ENCODE results near the gene DLG3. TPM values are rescaled to one million over a fixed set of nuclear protein-coding genes. Genes with fewer than 3 reads are reported as not detected.

The DLG3 gene
- total RNA-seq, 2 experiments from 2014 or later = 25.4 to 29.0 TPM

DNA sequence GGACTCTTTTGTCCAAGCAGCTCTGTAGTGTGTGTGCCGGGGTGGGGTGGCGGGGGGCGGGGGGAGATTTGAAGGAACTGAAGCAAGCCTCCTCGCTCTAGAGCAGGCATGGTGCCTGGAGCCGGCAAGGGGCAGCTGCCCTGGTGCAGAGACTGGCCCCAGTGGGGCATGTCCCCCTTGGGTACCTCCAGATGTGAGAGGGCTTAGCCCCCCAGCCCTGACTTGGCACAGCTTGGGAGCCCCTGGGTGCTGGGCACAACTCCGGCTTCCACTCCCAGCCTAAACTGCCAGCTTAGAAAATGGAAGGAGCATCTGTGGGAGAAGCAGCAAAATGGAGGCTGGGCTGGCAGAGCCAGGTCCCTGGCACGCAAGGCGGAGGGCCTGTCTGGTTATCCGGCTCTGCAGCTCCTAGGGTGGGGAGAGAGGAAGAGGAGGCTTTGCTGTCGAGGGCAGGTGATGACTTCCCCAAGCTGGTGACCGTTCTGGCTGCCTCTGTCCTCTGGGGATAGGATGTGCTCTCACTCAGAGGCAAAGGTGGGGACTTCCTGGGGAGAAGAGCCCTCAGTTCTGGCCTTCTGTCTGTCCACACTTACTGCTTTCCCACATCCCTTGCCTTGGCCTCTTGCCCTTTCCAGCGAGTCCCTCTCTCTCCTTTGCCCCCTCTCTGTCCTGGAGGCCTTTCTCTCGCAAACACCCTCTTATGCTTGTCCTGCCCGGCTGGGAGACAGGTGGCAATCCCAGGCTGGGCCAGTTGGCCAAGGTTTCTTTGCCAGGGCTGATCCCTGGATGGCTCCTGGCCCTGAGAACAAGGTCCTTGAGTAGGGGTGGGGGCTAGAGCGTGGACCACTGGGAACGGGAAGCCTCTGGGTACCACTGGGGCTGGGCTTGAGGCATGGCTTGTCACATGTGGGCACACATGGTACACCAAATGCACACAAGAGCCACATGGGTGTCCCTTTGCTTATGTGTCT is 2.0 kb downstream of the DLG3 start:
- Mint-ChIP-seq H3K4me3 (no peak overlapping the region), H3K9me3 (no peaks in the 10 kb centered on the region), H3K4me1 (peaks cover 5% of the 10 kb centered on the region), H3K27me3 (peaks cover 39% of the 10 kb centered on the region), H3K27ac (no peak overlapping the region), H3K36me3 (no peaks in the 10 kb centered on the region)
- no peak for DNase-seq
- ATAC-seq (ENCODE audit: low read depth) = no peak
- POLR2A ChIA-PET = no interaction called here

- Mint-ChIP-seq H3K27ac (no peak overlapping the region), H3K27me3 (peaks cover 14% of the 10 kb centered on the region), H3K4me3 (no peak overlapping the region), H3K4me1 (peaks cover 26% of the 10 kb centered on the region), H3K9me3 (no peaks in the 10 kb centered on the region), H3K36me3 (no peaks in the 10 kb centered on the region)
- DNase-seq (no peak), ATAC-seq (ENCODE audit: low read depth) (no peak)
- POLR2A ChIA-PET = no interaction called here
Observed at GRCh38 chrX:70449457-70449966, 4.9 kb downstream of the DLG3 start.

- DNase-seq = peak; percentile 65
- Mint-ChIP-seq H3K9me3 (no peaks in the 10 kb centered on the region), H3K36me3 (peaks cover 5% of the 10 kb centered on the region), H3K27ac (peak overlapping the region; percentile 93), H3K4me3 (peak overlapping the region; percentile 91), H3K27me3 (peaks cover 3% of the 10 kb centered on the region), H3K4me1 (peaks cover 37% of the 10 kb centered on the region)
- ATAC-seq (ENCODE audit: low read depth) = peak; percentile 15
- POLR2A ChIA-PET = interaction anchor here (1.3 to 1.4 kb wide), 3 partner anchors 17 to 319 kb away, joined by 5 to 7 read pairs (median 6); partner anchors contain the start of gene IGBP1
Observed at GRCh38 chrX:70452143-70452733, 7.6 kb downstream of the DLG3 start.

GRCh38 chrX:70453024-70453618 is 8.5 kb downstream of the DLG3 start:
- Mint-ChIP-seq H3K9me3 (no peaks in the 10 kb centered on the region), H3K27me3 (peaks cover 3% of the 10 kb centered on the region), H3K4me3 (peak overlapping the region; percentile 84), H3K27ac (peak overlapping the region; percentile 83), H3K36me3 (peaks cover 5% of the 10 kb centered on the region), H3K4me1 (peaks cover 37% of the 10 kb centered on the region)
- DNase-seq (no peak), ATAC-seq (ENCODE audit: low read depth) (no peak)
- POLR2A ChIA-PET = interaction anchor here (1.4 kb wide), 2 partner anchors 18 to 320 kb away, joined by 5 to 6 read pairs; partner anchors contain the start of gene IGBP1

DNA sequence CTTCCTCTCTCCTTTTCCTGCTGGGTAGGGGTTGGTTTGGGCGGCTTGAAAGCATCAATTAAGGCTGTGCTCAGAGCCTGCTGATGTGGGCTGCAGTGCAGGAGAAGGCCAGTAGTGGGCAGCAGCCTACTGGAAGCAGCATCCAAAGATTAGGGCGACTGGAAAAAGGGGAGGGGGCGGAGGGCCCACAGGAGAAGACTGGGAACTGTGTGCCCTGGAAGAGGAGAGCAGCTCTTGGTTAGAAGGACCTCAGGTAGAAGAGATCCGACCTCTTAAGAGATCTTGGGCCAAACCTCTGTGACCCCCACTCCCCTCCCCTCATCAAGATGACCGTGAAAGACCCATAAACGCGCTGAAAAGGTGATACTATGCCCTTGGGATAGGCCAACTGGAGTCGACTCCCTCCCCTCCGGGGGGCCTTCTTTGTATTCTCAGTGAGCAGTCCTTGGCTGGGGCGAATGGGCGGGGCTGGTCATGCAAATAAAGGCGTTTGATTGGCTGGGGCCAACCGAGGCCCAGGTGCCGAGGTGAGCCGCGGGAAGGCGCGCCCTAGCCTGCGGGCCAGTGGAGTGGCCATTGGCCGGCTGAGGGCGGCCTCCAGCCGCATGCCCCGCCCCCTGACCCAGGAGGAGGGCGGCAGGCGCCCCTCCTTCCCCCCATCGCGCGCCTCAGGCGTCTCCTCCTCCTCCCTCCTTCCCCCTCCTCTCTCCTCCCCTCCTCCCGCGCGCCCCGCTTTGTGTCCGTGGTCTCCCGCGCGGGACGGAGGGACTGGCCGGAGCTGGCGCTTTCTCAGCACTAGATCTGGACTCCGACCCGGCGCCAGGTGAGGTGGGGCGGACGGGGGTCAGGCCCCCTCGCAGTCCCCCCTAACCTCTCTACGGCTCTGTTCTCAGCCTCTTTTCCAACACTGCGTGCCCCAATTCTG is 10.1 kb downstream of the DLG3 start:
- Mint-ChIP-seq H3K36me3 (peaks cover 7% of the 10 kb centered on the region), H3K4me1 (peaks cover 37% of the 10 kb centered on the region), H3K9me3 (no peaks in the 10 kb centered on the region), H3K4me3 (peak overlapping the region; percentile 90), H3K27ac (peak overlapping the region; percentile 92), H3K27me3 (no peaks in the 10 kb centered on the region)
- ATAC-seq (ENCODE audit: low read depth) (peak; percentile 81), DNase-seq (peak; percentile 78)
- POLR2A ChIA-PET = no interaction called here

DNA sequence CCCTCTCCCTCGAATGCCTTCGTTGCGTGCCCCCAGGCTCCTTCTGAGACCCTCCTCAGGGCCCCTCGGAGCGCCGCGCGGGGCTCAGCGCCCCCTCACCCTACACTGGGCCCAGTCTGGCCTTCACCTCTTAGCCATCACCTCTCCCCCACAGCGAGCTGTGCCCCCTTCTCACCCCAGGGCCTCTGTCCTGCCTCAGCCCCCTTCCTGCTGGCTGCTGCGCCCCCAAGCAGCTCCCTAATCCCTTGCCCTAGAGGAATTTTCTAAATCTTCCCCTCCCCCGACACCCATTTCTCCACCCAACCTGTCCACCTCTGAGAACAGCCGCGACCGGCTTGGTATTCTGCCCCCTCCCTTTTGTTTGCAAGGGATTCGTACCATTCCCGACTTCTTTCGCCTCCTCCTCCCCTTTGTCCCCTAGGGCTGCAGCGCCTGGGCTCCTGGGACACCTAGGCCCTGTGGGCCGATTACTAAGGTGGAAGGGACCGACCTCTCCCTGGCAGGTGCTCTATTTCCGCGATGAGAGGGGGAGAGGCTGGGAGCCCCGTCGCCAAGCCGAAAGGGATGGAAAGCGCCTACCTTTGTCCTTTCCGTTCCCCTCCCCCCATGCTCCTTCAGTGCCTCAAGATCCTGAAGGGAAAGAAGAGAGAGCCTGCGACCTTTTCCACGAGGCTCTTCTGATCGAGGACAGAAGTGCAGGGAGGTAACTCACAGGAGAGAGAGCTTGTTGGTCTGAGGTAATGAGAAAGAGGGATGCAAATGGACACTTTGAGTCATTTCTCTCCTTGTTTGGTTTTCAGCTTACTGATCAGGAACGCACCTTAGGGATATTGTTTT is 10.9 kb downstream of the DLG3 start:
- no peaks in the 10 kb centered on the region for H3K27me3 Mint-ChIP-seq
- no peak for ATAC-seq (ENCODE audit: low read depth)
- POLR2A ChIA-PET = interaction anchor here (0.6 kb wide), 1 partner anchor 410 kb away, joined by 3 read pairs; no protein-coding TSS in a partner anchor

GRCh38 chrX:70456256-70456655 is 11.6 kb downstream of the DLG3 start:
- no peak for DNase-seq
- POLR2A ChIA-PET = interaction anchor here (0.6 kb wide), 1 partner anchor 409 kb away, joined by 3 read pairs; no protein-coding TSS in a partner anchor
- peaks cover 12% of the 10 kb centered on the region for H3K36me3 Mint-ChIP-seq

More for the DNA sequence above, 10.9 kb downstream of the DLG3 start:
- peak overlapping the region; percentile 90 for H3K4me3 Mint-ChIP-seq
- peaks cover 36% of the 10 kb centered on the region for H3K4me1 Mint-ChIP-seq
- peak overlapping the region; percentile 92 for H3K27ac Mint-ChIP-seq
- peaks cover 10% of the 10 kb centered on the region for H3K36me3 Mint-ChIP-seq
- H3K9me3 Mint-ChIP-seq = no peaks in the 10 kb centered on the region
- no peak for DNase-seq

DNA sequence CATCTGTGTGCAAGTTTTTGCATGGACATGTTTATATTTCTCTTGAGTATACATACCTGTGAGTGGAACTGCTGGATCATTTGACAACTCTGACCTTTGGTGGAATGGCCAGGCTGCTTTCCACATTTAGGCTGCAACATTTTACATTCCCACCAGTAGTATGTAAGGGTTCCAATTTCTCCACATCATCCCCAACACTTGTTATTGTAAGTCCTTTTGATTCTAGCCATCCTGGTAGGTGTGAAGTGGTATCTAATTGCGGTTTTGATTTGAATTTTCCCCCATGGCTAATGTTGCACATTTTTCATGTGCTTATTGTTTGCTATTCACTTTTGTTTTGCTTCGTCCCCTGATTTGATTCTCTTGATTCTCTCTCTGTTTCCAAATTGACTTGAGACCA is 16.4 kb downstream of the DLG3 start:
- H3K4me1 Mint-ChIP-seq = peaks cover 14% of the 10 kb centered on the region
- peaks cover 15% of the 10 kb centered on the region for H3K36me3 Mint-ChIP-seq
- no peak overlapping the region for H3K27ac Mint-ChIP-seq
- H3K4me3 Mint-ChIP-seq = no peak overlapping the region
- DNase-seq (no peak), ATAC-seq (ENCODE audit: low read depth) (no peak)
- no peaks in the 10 kb centered on the region for H3K9me3 Mint-ChIP-seq
- no peaks in the 10 kb centered on the region for H3K27me3 Mint-ChIP-seq
- POLR2A ChIA-PET = no interaction called here

More at GRCh38 chrX:70456256-70456655, 11.6 kb downstream of the DLG3 start:
- ATAC-seq (ENCODE audit: low read depth) = no peak
- Mint-ChIP-seq H3K27me3 (no peaks in the 10 kb centered on the region), H3K4me3 (peak overlapping the region; percentile 90), H3K4me1 (peaks cover 36% of the 10 kb centered on the region), H3K9me3 (no peaks in the 10 kb centered on the region), H3K27ac (peak overlapping the region; percentile 92)

DNA sequence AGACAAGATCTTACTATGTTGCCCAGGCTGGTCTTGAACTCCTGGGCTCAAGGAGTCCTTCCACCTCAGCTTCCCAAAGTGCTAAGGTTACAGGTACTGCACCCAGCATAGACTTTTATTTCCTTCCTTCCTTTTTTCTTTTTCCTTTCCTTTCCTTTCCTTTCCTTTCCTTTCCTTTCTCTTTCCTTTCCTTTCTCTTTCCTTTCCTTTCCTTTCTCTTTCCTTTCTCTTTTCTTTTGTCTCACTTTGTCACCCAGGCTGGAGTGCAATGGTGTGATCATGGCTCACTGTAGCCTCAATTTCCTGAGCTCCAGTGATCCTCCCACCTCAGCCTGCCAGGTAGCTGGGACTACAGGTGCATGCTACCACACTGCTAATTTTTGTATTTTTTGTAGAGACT is 19.4 kb downstream of the DLG3 start:
- H3K36me3 Mint-ChIP-seq = peaks cover 13% of the 10 kb centered on the region
- no peaks in the 10 kb centered on the region for H3K27me3 Mint-ChIP-seq
- no peak for ATAC-seq (ENCODE audit: low read depth)
- H3K27ac Mint-ChIP-seq = no peak overlapping the region
- H3K9me3 Mint-ChIP-seq = no peaks in the 10 kb centered on the region
- H3K4me1 Mint-ChIP-seq = peaks cover 4% of the 10 kb centered on the region
- H3K4me3 Mint-ChIP-seq = no peak overlapping the region
- POLR2A ChIA-PET = no interaction called here
- no peak for DNase-seq

DNA sequence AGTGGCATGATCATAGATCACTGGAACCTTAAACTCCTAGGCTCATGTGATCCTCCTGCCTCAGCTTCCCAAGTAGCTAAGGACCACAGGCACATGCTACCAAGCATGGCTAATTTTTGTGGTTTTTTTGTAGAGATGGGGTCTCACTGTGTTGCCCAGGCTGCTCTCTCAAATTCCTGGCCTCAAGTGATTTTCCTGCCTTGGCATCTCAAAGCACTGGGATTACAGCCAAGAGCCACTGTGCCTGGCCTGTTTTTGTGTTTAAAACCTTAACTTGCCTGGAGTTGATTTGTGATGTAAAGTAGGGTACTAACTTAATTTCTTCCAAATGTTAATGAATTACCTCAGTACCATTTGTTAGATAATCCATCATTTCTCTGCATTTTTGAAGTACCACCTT is 22.3 kb downstream of the DLG3 start:
- ATAC-seq (ENCODE audit: low read depth) (no peak), DNase-seq (no peak)
- POLR2A ChIA-PET = no interaction called here
- Mint-ChIP-seq H3K27me3 (no peaks in the 10 kb centered on the region), H3K36me3 (peaks cover 9% of the 10 kb centered on the region), H3K4me3 (no peak overlapping the region), H3K4me1 (peaks cover 9% of the 10 kb centered on the region), H3K27ac (no peak overlapping the region), H3K9me3 (no peaks in the 10 kb centered on the region)

DNA sequence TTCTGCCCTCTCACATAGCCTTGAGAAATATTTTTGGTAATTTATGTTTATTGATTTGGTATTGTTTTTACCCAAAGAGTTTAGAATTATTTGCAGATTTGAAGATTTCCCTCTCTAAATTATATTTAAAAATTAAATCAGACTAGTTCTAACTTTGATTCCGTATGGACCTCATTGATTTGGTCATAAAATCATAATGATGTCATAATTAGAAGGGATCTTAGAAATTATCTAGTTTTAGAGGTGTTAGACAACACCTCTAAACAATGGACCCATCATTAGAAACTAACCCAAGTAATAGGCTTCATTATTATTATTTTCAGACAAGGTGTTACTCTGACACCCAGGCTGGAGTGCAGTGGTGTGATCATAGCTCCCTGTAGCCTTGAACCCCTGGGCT is 24.1 kb downstream of the DLG3 start:
- POLR2A ChIA-PET = no interaction called here
- Mint-ChIP-seq H3K27ac (no peak overlapping the region), H3K36me3 (peaks cover 9% of the 10 kb centered on the region), H3K4me1 (peaks cover 9% of the 10 kb centered on the region), H3K27me3 (no peaks in the 10 kb centered on the region), H3K4me3 (no peak overlapping the region), H3K9me3 (no peaks in the 10 kb centered on the region)
- no peak for DNase-seq
- no peak for ATAC-seq (ENCODE audit: low read depth)

GRCh38 chrX:70470850-70471289 is 26.2 kb downstream of the DLG3 start:
- no peak overlapping the region for H3K27ac Mint-ChIP-seq
- H3K27me3 Mint-ChIP-seq = no peaks in the 10 kb centered on the region
- peaks cover 7% of the 10 kb centered on the region for H3K36me3 Mint-ChIP-seq
- no peak for DNase-seq
- no peaks in the 10 kb centered on the region for H3K9me3 Mint-ChIP-seq
- H3K4me1 Mint-ChIP-seq = peaks cover 7% of the 10 kb centered on the region
- POLR2A ChIA-PET = no interaction called here
- H3K4me3 Mint-ChIP-seq = peak overlapping the region; percentile 3
- ATAC-seq (ENCODE audit: low read depth) = peak; percentile 73
